ENCODE data around the gene RBBP8NL. TPM values are rescaled to one million over a fixed set of nuclear protein-coding genes. Genes with fewer than 3 reads are reported as not detected.

The RBBP8NL gene
- total RNA-seq, 1 experiment from 2014 or later, result 39.2 TPM

GRCh38 chr20:62371588-62372041 lies 55.7 kb downstream of the RBBP8NL start:
- H3K27ac Mint-ChIP-seq (ENCODE audit: unreplicated experiment), result no peak overlapping the region
- ChIA-PET CTCF (interaction anchor here (1.1 kb wide), 1 partner anchor 11 kb away, joined by 5 read pairs; no protein-coding TSS in a partner anchor), POLR2A (interaction anchor here (0.6 to 1.0 kb wide), 3 partner anchors 11 to 69 kb away, joined by 3 to 6 read pairs (median 3); no protein-coding TSS in a partner anchor)
- Histone ChIP-seq H3K36me3 (ENCODE audit: control insufficient read depth, insufficient read depth, low read length) (no peaks in the 10 kb centered on the region), H3K27me3 (replicated peaks; ENCODE audit: control insufficient read depth, insufficient read depth, low read length) (no peaks in the 10 kb centered on the region), H3K4me1 (peaks cover 61% of the 10 kb centered on the region), H3K4me3 (ENCODE audit: low read depth, low read length) (no peak overlapping the region), H3K9me3 (no peaks in the 10 kb centered on the region)
- no TSS peak for BruUV-seq (replicated peaks)
- peaks cover 27% of the 10 kb centered on the region for H3K36me3 Mint-ChIP-seq (ENCODE audit: insufficient read depth, unreplicated experiment)
- no peaks in the 10 kb centered on the region for H3K9me3 Mint-ChIP-seq (ENCODE audit: unreplicated experiment)
- H3K4me1 Mint-ChIP-seq (ENCODE audit: low read depth, unreplicated experiment), result peaks cover 34% of the 10 kb centered on the region
- H3K27me3 Mint-ChIP-seq (ENCODE audit: insufficient read depth, unreplicated experiment), result no peaks in the 10 kb centered on the region
- DNase-seq, result no peak
- intact Hi-C loops (cut with micrococcal nuclease; ENCODE audit: unreplicated experiment), result no loop called here
- no peak for TF ChIP-seq CTCF (IDR thresholded peaks at IDR 0.05; ENCODE audit: insufficient read depth in 1 of 2, low read depth in 1 of 2, low read length in 1 of 2, severe bottlenecking in 1 of 2, unreplicated experiment in 1 of 2)
- H3K4me3 Mint-ChIP-seq (ENCODE audit: unreplicated experiment), result no peak overlapping the region

- H3K27me3 ChIP-seq (replicated peaks; ENCODE audit: control insufficient read depth, insufficient read depth, low read length), result no peaks in the 10 kb centered on the region
- no peak for DNase-seq
- Mint-ChIP-seq H3K4me1 (ENCODE audit: low read depth, unreplicated experiment) (peaks cover 34% of the 10 kb centered on the region), H3K9me3 (ENCODE audit: unreplicated experiment) (no peaks in the 10 kb centered on the region), H3K4me3 (ENCODE audit: unreplicated experiment) (no peak overlapping the region), H3K27ac (ENCODE audit: unreplicated experiment) (no peak overlapping the region), H3K27me3 (ENCODE audit: insufficient read depth, unreplicated experiment) (no peaks in the 10 kb centered on the region), H3K36me3 (ENCODE audit: insufficient read depth, unreplicated experiment) (peaks cover 33% of the 10 kb centered on the region)
- H3K4me1 ChIP-seq, result peaks cover 55% of the 10 kb centered on the region
- intact Hi-C loops (cut with micrococcal nuclease; ENCODE audit: unreplicated experiment), result no loop called here
- ChIA-PET POLR2A (interaction anchor here (0.6 to 1.0 kb wide), 2 partner anchors 10 to 69 kb away, joined by 3 to 6 read pairs; no protein-coding TSS in a partner anchor), CTCF (interaction anchor here (0.6 to 10.9 kb wide), 4 partner anchors 11 to 601 kb away, joined by 3 to 188 read pairs (median 7); partner anchors contain the start of gene ADRM1)
- no TSS peak for BruUV-seq (replicated peaks)
- H3K9me3 ChIP-seq, result no peaks in the 10 kb centered on the region
- no peaks in the 10 kb centered on the region for H3K36me3 ChIP-seq (ENCODE audit: control insufficient read depth, insufficient read depth, low read length)
- TF ChIP-seq CTCF (IDR thresholded peaks at IDR 0.05; ENCODE audit: insufficient read depth in 1 of 2, low read depth in 1 of 2, low read length in 1 of 2, severe bottlenecking in 1 of 2, unreplicated experiment in 1 of 2), result no peak
- H3K4me3 ChIP-seq (ENCODE audit: low read depth, low read length), result no peak overlapping the region
Measured at GRCh38 chr20:62370807-62371587, 56.3 kb downstream of the RBBP8NL start.

DNA sequence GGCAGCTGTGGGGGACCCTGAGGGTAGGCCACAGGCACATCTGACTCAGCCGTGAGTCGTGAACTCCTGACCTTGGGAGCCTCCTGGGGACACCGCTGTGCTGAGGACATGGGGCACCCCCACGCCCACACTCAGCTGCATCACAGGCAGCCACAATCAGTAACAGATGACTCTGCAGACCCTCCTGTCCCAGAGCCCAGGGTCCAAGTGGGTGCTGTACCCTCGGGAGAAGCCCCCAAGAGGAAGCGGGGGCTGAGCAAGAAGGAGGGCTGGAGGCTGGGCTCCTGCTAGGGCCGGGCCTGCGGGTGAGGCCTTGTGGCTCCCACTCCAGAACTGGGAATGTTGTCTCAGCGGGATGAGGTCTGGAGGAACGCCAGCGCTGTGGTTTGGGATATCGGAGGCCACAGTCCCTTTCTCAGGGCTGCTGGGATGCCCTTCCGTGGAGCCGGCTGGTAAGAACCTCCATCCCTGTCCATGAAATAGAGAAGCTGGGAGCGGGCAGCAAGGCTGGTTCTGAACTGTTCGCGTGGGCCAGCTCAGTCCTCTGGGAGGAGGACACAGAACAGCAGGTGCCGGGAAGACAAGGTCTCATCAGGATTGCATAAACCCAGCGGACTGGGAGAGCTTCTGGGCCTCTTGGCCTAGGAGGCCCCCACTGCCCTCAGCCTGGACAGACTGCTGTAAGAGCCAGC lies 57.1 kb downstream of the RBBP8NL start:
- no peak overlapping the region for H3K4me3 ChIP-seq (ENCODE audit: low read depth, low read length)
- no peaks in the 10 kb centered on the region for H3K9me3 ChIP-seq
- Mint-ChIP-seq H3K27ac (ENCODE audit: unreplicated experiment) (no peak overlapping the region), H3K4me3 (ENCODE audit: unreplicated experiment) (no peak overlapping the region), H3K9me3 (ENCODE audit: unreplicated experiment) (no peaks in the 10 kb centered on the region), H3K27me3 (ENCODE audit: insufficient read depth, unreplicated experiment) (no peaks in the 10 kb centered on the region), H3K36me3 (ENCODE audit: insufficient read depth, unreplicated experiment) (peaks cover 40% of the 10 kb centered on the region), H3K4me1 (ENCODE audit: low read depth, unreplicated experiment) (peaks cover 35% of the 10 kb centered on the region)
- no TSS peak for BruUV-seq (replicated peaks)
- ChIA-PET CTCF (interaction anchor here (0.6 to 10.9 kb wide), 4 partner anchors 8 to 602 kb away, joined by 3 to 188 read pairs (median 6); partner anchors contain the start of gene ADRM1), POLR2A (interaction anchor here (1.0 kb wide), 1 partner anchor 9 kb away, joined by 3 read pairs; no protein-coding TSS in a partner anchor)
- H3K27me3 ChIP-seq (replicated peaks; ENCODE audit: control insufficient read depth, insufficient read depth, low read length), result no peaks in the 10 kb centered on the region
- TF ChIP-seq CTCF (IDR thresholded peaks at IDR 0.05; ENCODE audit: insufficient read depth in 1 of 2, low read depth in 1 of 2, low read length in 1 of 2, severe bottlenecking in 1 of 2, unreplicated experiment in 1 of 2), result no peak
- DNase-seq, result no peak
- intact Hi-C loops (cut with micrococcal nuclease; ENCODE audit: unreplicated experiment), result no loop called here
- H3K36me3 ChIP-seq (ENCODE audit: control insufficient read depth, insufficient read depth, low read length), result no peaks in the 10 kb centered on the region; the same call in 1 of the 2 replicates
- H3K4me1 ChIP-seq, result peaks cover 54% of the 10 kb centered on the region
